DOHH2 (cell line): ENCODE results near the gene RAD51B.

Experiments
- H3F3A ChIP-seq: fragments of 200-600 bp; sonication (generic), shearing (Covaris generic); 2 replicates; pipeline ENCODE4 v1.6.0; 2016; ENCODE audit warnings: antibody characterized with exemption, mild to moderate bottlenecking; ENCODE audit not compliant: control insufficient read depth, insufficient read depth
- H3K27ac ChIP-seq: fragments of 200-600 bp; sonication (generic); 2 replicates; pipeline ENCODE4 v1.5.1; 2014; ENCODE audit warnings: low read depth, mild to moderate bottlenecking, low read length, moderate library complexity
- H3K27me3 ChIP-seq: fragments of 200-600 bp; sonication (generic); 2 replicates; pipeline ENCODE4 v1.6.1; 2014; ENCODE audit warnings: mild to moderate bottlenecking, low read length, mixed read lengths; ENCODE audit not compliant: control insufficient read depth
- H3K36me3 ChIP-seq: fragments of 200-600 bp; sonication (generic); 2 replicates; pipeline ENCODE4 v1.6.1; 2014; ENCODE audit warnings: mild to moderate bottlenecking, low read length, moderate library complexity, mixed read lengths; ENCODE audit not compliant: control insufficient read depth
- H3K4me1 ChIP-seq: fragments of 200-600 bp; sonication (generic); 2 replicates; pipeline ENCODE4 v1.6.1; 2014; ENCODE audit warnings: mild to moderate bottlenecking, low read length, mixed read lengths; ENCODE audit not compliant: control insufficient read depth
- H3K4me2 ChIP-seq: fragments of 200-600 bp; sonication (generic); 2 replicates; pipeline ENCODE4 v1.6.0; 2014; ENCODE audit warnings: mild to moderate bottlenecking, low read length, moderate library complexity
- H3K4me3 ChIP-seq: fragments of 200-600 bp; sonication (generic); 2 replicates; pipeline ENCODE4 v1.5.1; 2014; ENCODE audit warnings: mild to moderate bottlenecking, low read length, mixed read lengths
- H3K79me2 ChIP-seq: fragments of 200-600 bp; sonication (generic); 2 replicates; pipeline ENCODE4 v1.6.1; 2014; ENCODE audit warnings: mild to moderate bottlenecking, low read length, mixed read lengths; ENCODE audit not compliant: control insufficient read depth
- H3K9me2 ChIP-seq: fragments of 200-600 bp; sonication (generic); replicated peaks from 2 replicates; pipeline ENCODE4 v1.6.1; 2014; ENCODE audit warnings: mild to moderate bottlenecking, low read length, mixed read lengths; ENCODE audit not compliant: control insufficient read depth
- H3K9me3 ChIP-seq: fragments of 200-600 bp; sonication (generic); 2 replicates; pipeline ENCODE4 v1.6.1; 2014; ENCODE audit warnings: antibody characterized with exemption, low read length, mixed read lengths; ENCODE audit not compliant: control insufficient read depth, insufficient read depth
- H4K20me1 ChIP-seq: fragments of 200-600 bp; sonication (generic); 2 replicates; pipeline ENCODE4 v1.6.0; 2014; ENCODE audit warnings: low read depth, mild to moderate bottlenecking, antibody characterized with exemption, low read length, moderate library complexity; ENCODE audit not compliant: control insufficient read depth, insufficient read depth
- CTCF ChIP-seq: fragments of 200-600 bp; sonication (generic); IDR thresholded peaks from one replicate; pipeline ENCODE4 v1.5.1; 2014; ENCODE audit warnings: antibody characterized with exemption, mild to moderate bottlenecking, low read depth, low read length; ENCODE audit not compliant: poor library complexity, severe bottlenecking
- EZH2phosphoT487 ChIP-seq: fragments of 200-600 bp; sonication (generic); IDR thresholded peaks from 2 replicates; pipeline ENCODE4 v1.6.1; 2017; ENCODE audit warnings: borderline replicate concordance, mild to moderate bottlenecking, antibody characterized with exemption, low read length, moderate library complexity, mixed read lengths

Gene RAD51B

GRCh38 chr14:67846029-67846610 lies 26.5 kb downstream of the RAD51B start:
- H4K20me1 ChIP-seq, result no peaks in the 10 kb centered on the region
- no peaks in the 10 kb centered on the region for H3K27me3 ChIP-seq
- no peak overlapping the region for H3K4me3 ChIP-seq
- peaks cover 83% of the 10 kb centered on the region for H3K79me2 ChIP-seq
- H3F3A ChIP-seq, result no peaks in the 10 kb centered on the region
- no peak overlapping the region for H3K4me2 ChIP-seq
- peaks cover 4% of the 10 kb centered on the region; the same call in 1 of the 2 replicates for H3K9me3 ChIP-seq
- H3K36me3 ChIP-seq, result peaks cover 7% of the 10 kb centered on the region
- H3K9me2 ChIP-seq, result no peaks in the 10 kb centered on the region
- H3K4me1 ChIP-seq, result no peaks in the 10 kb centered on the region
- TF ChIP-seq CTCF, result no peak
- no peak for TF ChIP-seq EZH2phosphoT487
- no peak overlapping the region for H3K27ac ChIP-seq

GRCh38 chr14:67850066-67850830 lies 30.7 kb downstream of the RAD51B start:
- TF ChIP-seq CTCF, result no peak
- H3K9me3 ChIP-seq, result peaks cover 4% of the 10 kb centered on the region; the same call in 1 of the 2 replicates
- H3K79me2 ChIP-seq, result peaks cover 52% of the 10 kb centered on the region
- no peaks in the 10 kb centered on the region for H4K20me1 ChIP-seq
- H3K4me3 ChIP-seq, result no peak overlapping the region
- no peaks in the 10 kb centered on the region for H3F3A ChIP-seq
- H3K27me3 ChIP-seq, result no peaks in the 10 kb centered on the region
- no peaks in the 10 kb centered on the region for H3K9me2 ChIP-seq
- no peaks in the 10 kb centered on the region for H3K4me1 ChIP-seq
- H3K27ac ChIP-seq, result no peak overlapping the region
- no peak overlapping the region for H3K4me2 ChIP-seq
- H3K36me3 ChIP-seq, result peaks cover 7% of the 10 kb centered on the region

- H3K9me3 ChIP-seq, result no peaks in the 10 kb centered on the region
- no peaks in the 10 kb centered on the region for H3K9me2 ChIP-seq
- no peaks in the 10 kb centered on the region for H3K4me1 ChIP-seq
- no peaks in the 10 kb centered on the region for H4K20me1 ChIP-seq
- H3K4me2 ChIP-seq, result no peak overlapping the region
- no peak overlapping the region for H3K4me3 ChIP-seq
- no peaks in the 10 kb centered on the region for H3F3A ChIP-seq
- no peak for TF ChIP-seq CTCF
- TF ChIP-seq EZH2phosphoT487, result no peak
- no peaks in the 10 kb centered on the region; the same call in 1 of the 2 replicates for H3K36me3 ChIP-seq
- H3K79me2 ChIP-seq, result peaks cover 36% of the 10 kb centered on the region
- H3K27me3 ChIP-seq, result no peaks in the 10 kb centered on the region
- no peak overlapping the region for H3K27ac ChIP-seq
Observed at GRCh38 chr14:67851785-67852410, 32.3 kb downstream of the RAD51B start.
